HFFc6 (cell line): ENCODE measurements around the gene EFCAB6. TPM values are rescaled to one million over a fixed set of nuclear protein-coding genes. Genes with fewer than 3 reads are reported as not detected.

Experiments
- DNase-seq: peaks from one replicate; pipeline ENCODE4 v3.0.0-alpha.2; 2018
- H3K27ac Mint-ChIP-seq: 2 replicates; pipeline ENCODE4 v1.8.0; 2020; ENCODE audit warnings: mild to moderate bottlenecking, mixed read lengths
- H3K27me3 Mint-ChIP-seq: 2 replicates; pipeline ENCODE4 v1.8.0; 2021; ENCODE audit warnings: mild to moderate bottlenecking, moderate library complexity, mixed read lengths; ENCODE audit not compliant: insufficient read depth
- H3K36me3 Mint-ChIP-seq: 2 replicates; pipeline ENCODE4 v1.8.0; 2021; ENCODE audit warnings: low read depth, mixed read lengths
- H3K4me1 Mint-ChIP-seq: 2 replicates; pipeline ENCODE4 v1.8.0; 2020; ENCODE audit warnings: low read depth, mixed read lengths
- H3K4me3 Mint-ChIP-seq: 2 replicates; pipeline ENCODE4 v1.8.0; 2020; ENCODE audit warnings: mild to moderate bottlenecking, moderate library complexity, mixed read lengths
- H3K9me3 Mint-ChIP-seq: 2 replicates; pipeline ENCODE4 v1.8.0; 2020; ENCODE audit warnings: mild to moderate bottlenecking, mixed read lengths
- total RNA-seq, 6 experiments: library from RNA; stranded (reverse); fragmentation: NEBNext Ultra II Directional; extraction: Animal tissue kit (Norgen Biotek cat#: 25700); gene quantifications; 2 replicates in 1 of 6; 3 replicates in 5 of 6; pipeline ENCODE4 v1.2.3, GENCODE V29; 2021
- TF ChIP-seq, protein P1 (sequence below): fragments of 200-600 bp; sonication (generic); IDR thresholded peaks from 2 replicates; pipeline ENCODE4 v1.5.0; 2021; ENCODE audit warnings: antibody characterized with exemption, mild to moderate bottlenecking

The EFCAB6 gene
- total RNA-seq, 6 experiments from 2014 or later, result 0.33 to 0.95 (median 0.64) TPM

DNA sequence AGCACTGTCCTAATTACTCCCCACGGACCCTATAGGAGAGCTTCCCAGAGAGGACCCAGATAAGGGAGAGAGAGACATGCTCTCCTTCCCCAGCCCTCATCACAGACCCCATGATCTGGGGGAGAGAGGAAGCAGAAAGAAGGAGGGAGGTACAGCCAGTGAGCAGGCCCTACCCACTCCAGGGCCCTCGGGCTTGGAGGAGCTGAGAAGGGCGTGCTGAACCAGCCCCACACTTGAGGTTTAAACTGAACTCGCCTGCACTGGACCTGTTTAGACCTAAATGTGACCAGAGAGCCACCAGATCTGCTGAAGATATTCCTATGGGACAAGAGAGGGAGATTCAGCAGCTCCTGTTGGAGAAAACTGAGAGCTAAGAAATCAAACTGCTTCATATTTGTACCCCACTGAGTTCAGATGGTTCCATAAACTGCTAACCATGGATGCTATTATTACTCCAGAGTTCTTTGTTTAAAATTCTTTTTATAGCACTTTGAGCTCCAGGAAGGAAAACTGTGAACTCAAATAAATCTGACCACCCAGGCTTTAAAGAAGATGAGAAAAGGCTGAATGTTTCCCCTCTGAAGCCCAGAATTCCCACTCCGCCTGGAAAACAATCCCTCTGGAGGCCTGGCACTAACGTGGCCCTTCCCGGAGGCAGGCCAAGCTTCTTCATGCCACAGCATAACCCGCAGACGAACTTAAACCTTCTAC lies 67.2 kb downstream of the EFCAB6 start:
- Mint-ChIP-seq H3K9me3 (peaks cover 5% of the 10 kb centered on the region; the same call in 1 of the 2 replicates), H3K4me3 (no peak overlapping the region), H3K4me1 (no peaks in the 10 kb centered on the region), H3K36me3 (no peaks in the 10 kb centered on the region), H3K27me3 (peaks cover 19% of the 10 kb centered on the region), H3K27ac (no peak overlapping the region)
- no peak for DNase-seq
- TF ChIP-seq, protein P1, sequence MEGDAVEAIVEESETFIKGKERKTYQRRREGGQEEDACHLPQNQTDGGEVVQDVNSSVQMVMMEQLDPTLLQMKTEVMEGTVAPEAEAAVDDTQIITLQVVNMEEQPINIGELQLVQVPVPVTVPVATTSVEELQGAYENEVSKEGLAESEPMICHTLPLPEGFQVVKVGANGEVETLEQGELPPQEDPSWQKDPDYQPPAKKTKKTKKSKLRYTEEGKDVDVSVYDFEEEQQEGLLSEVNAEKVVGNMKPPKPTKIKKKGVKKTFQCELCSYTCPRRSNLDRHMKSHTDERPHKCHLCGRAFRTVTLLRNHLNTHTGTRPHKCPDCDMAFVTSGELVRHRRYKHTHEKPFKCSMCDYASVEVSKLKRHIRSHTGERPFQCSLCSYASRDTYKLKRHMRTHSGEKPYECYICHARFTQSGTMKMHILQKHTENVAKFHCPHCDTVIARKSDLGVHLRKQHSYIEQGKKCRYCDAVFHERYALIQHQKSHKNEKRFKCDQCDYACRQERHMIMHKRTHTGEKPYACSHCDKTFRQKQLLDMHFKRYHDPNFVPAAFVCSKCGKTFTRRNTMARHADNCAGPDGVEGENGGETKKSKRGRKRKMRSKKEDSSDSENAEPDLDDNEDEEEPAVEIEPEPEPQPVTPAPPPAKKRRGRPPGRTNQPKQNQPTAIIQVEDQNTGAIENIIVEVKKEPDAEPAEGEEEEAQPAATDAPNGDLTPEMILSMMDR, result no peak

GRCh38 chr22:43743929-43744643 lies 68.0 kb downstream of the EFCAB6 start:
- Mint-ChIP-seq H3K4me1 (no peaks in the 10 kb centered on the region), H3K4me3 (no peak overlapping the region), H3K27ac (no peak overlapping the region), H3K27me3 (peaks cover 19% of the 10 kb centered on the region), H3K36me3 (no peaks in the 10 kb centered on the region), H3K9me3 (peaks cover 5% of the 10 kb centered on the region; the same call in 1 of the 2 replicates)
- no peak for DNase-seq
- TF ChIP-seq, protein P1, result no peak

DNA sequence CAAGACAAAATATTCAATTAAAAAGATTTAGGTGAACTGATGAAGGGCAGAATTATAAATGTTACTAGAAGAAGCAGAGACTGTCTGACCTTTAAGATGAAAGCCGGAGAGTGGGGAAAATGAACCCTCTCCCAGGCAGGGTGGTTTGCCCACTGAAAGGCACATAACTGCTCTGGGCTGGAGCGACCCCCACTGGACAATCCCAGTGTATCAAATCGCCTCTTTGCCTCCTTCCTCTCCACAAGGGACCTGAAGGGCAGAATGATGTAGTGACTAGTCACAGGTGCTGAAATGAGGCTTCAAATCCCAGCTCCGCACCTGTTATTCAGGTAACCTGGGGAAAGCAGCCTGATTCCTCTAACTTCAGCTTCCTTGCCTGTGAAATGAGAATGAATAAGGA lies 69.0 kb downstream of the EFCAB6 start:
- no peak overlapping the region for H3K4me3 Mint-ChIP-seq
- no peak overlapping the region for H3K27ac Mint-ChIP-seq
- no peaks in the 10 kb centered on the region for H3K4me1 Mint-ChIP-seq
- H3K36me3 Mint-ChIP-seq, result no peaks in the 10 kb centered on the region
- TF ChIP-seq, protein P1, result no peak
- H3K9me3 Mint-ChIP-seq, result peaks cover 5% of the 10 kb centered on the region; the same call in 1 of the 2 replicates
- no peak for DNase-seq
- peaks cover 14% of the 10 kb centered on the region for H3K27me3 Mint-ChIP-seq

- Mint-ChIP-seq H3K4me3 (no peak overlapping the region), H3K36me3 (no peaks in the 10 kb centered on the region), H3K4me1 (no peaks in the 10 kb centered on the region), H3K9me3 (peaks cover 5% of the 10 kb centered on the region; the same call in 1 of the 2 replicates), H3K27me3 (peaks cover 12% of the 10 kb centered on the region; the same call in 1 of the 2 replicates), H3K27ac (no peak overlapping the region)
- TF ChIP-seq, protein P1, result no peak
- no peak for DNase-seq
Measured at GRCh38 chr22:43742154-43742950, 69.8 kb downstream of the EFCAB6 start.

- H3K9me3 Mint-ChIP-seq, result peaks cover 5% of the 10 kb centered on the region; the same call in 1 of the 2 replicates
- no peak overlapping the region for H3K4me3 Mint-ChIP-seq
- no peak overlapping the region for H3K27ac Mint-ChIP-seq
- H3K27me3 Mint-ChIP-seq, result peaks cover 9% of the 10 kb centered on the region; the same call in 1 of the 2 replicates
- DNase-seq, result no peak
- no peaks in the 10 kb centered on the region for H3K36me3 Mint-ChIP-seq
- no peaks in the 10 kb centered on the region for H3K4me1 Mint-ChIP-seq
- TF ChIP-seq, protein P1, result no peak
Measured at GRCh38 chr22:43740587-43741270, 71.4 kb downstream of the EFCAB6 start.
